T-helper 2 cell treated with Interferon-gamma antibody and Interleukin-4, amounts not matched to agents 5 μg/mL and 100 μg/mL, for 36 hours (primary cell): ENCODE data around the gene SLC6A7.

ENCODE experiments used
- DNase-seq: peaks from one replicate; pipeline ENCODE4 v3.0.0; 2021; ENCODE audit warnings: low spot score
- H3K27ac Mint-ChIP-seq: one replicate; pipeline ENCODE4 v1.8.0; 2021; ENCODE audit warnings: mild to moderate bottlenecking, mixed read lengths
- H3K27me3 Mint-ChIP-seq: one replicate; pipeline ENCODE4 v1.8.0; 2021; ENCODE audit warnings: low read depth, mixed read lengths
- H3K36me3 Mint-ChIP-seq: one replicate; pipeline ENCODE4 v1.8.0; 2021; ENCODE audit warnings: low read depth, mixed read lengths
- H3K4me1 Mint-ChIP-seq: one replicate; pipeline ENCODE4 v1.8.0; 2021; ENCODE audit warnings: low read depth, mixed read lengths
- H3K4me3 Mint-ChIP-seq: one replicate; pipeline ENCODE4 v1.8.0; 2022; ENCODE audit warnings: mild to moderate bottlenecking, moderate library complexity, mixed read lengths
- H3K9me3 Mint-ChIP-seq: one replicate; pipeline ENCODE4 v1.8.0; 2021; ENCODE audit warnings: mixed read lengths

The SLC6A7 gene

GRCh38 chr5:150184990-150185912 lies 4.6 kb upstream of the SLC6A7 start:
- H3K4me1 Mint-ChIP-seq, result no peaks in the 10 kb centered on the region
- H3K9me3 Mint-ChIP-seq, result no peaks in the 10 kb centered on the region
- no peak for DNase-seq
- H3K4me3 Mint-ChIP-seq, result no peak overlapping the region
- no peaks in the 10 kb centered on the region for H3K36me3 Mint-ChIP-seq
- no peak overlapping the region for H3K27ac Mint-ChIP-seq
- H3K27me3 Mint-ChIP-seq, result peaks cover 24% of the 10 kb centered on the region

- peaks cover 31% of the 10 kb centered on the region for H3K27me3 Mint-ChIP-seq
- no peaks in the 10 kb centered on the region for H3K4me1 Mint-ChIP-seq
- no peak for DNase-seq
- H3K36me3 Mint-ChIP-seq, result no peaks in the 10 kb centered on the region
- no peak overlapping the region for H3K4me3 Mint-ChIP-seq
- no peak overlapping the region for H3K27ac Mint-ChIP-seq
- H3K9me3 Mint-ChIP-seq, result no peaks in the 10 kb centered on the region
Measured at GRCh38 chr5:150186137-150186536, 3.7 kb upstream of the SLC6A7 start.

GRCh38 chr5:150186897-150187296 lies 3.0 kb upstream of the SLC6A7 start:
- Mint-ChIP-seq H3K4me1 (no peaks in the 10 kb centered on the region), H3K9me3 (no peaks in the 10 kb centered on the region), H3K27me3 (peaks cover 36% of the 10 kb centered on the region), H3K4me3 (no peak overlapping the region), H3K36me3 (no peaks in the 10 kb centered on the region), H3K27ac (no peak overlapping the region)
- no peak for DNase-seq

- Mint-ChIP-seq H3K9me3 (no peaks in the 10 kb centered on the region), H3K27me3 (peaks cover 34% of the 10 kb centered on the region), H3K27ac (no peak overlapping the region), H3K4me3 (no peak overlapping the region), H3K36me3 (no peaks in the 10 kb centered on the region), H3K4me1 (no peaks in the 10 kb centered on the region)
- no peak for DNase-seq
Measured at GRCh38 chr5:150188146-150188842, 1.6 kb upstream of the SLC6A7 start.

GRCh38 chr5:150189326-150189725 lies 536 bp upstream of the SLC6A7 start:
- DNase-seq, result no peak
- Mint-ChIP-seq H3K36me3 (no peaks in the 10 kb centered on the region), H3K4me3 (no peak overlapping the region), H3K27me3 (peaks cover 34% of the 10 kb centered on the region), H3K4me1 (no peaks in the 10 kb centered on the region), H3K27ac (no peak overlapping the region), H3K9me3 (no peaks in the 10 kb centered on the region)

GRCh38 chr5:150190503-150190979 lies 679 bp downstream of the SLC6A7 start:
- Mint-ChIP-seq H3K36me3 (no peaks in the 10 kb centered on the region), H3K27me3 (peaks cover 34% of the 10 kb centered on the region), H3K27ac (no peak overlapping the region), H3K4me1 (no peaks in the 10 kb centered on the region), H3K4me3 (no peak overlapping the region), H3K9me3 (no peaks in the 10 kb centered on the region)
- DNase-seq, result no peak

GRCh38 chr5:150190987-150191386 lies 1.1 kb downstream of the SLC6A7 start:
- Mint-ChIP-seq H3K36me3 (no peaks in the 10 kb centered on the region), H3K4me1 (no peaks in the 10 kb centered on the region), H3K9me3 (no peaks in the 10 kb centered on the region), H3K27ac (no peak overlapping the region), H3K4me3 (no peak overlapping the region), H3K27me3 (peaks cover 34% of the 10 kb centered on the region)
- DNase-seq, result no peak

GRCh38 chr5:150192462-150192861 lies 2.6 kb downstream of the SLC6A7 start:
- Mint-ChIP-seq H3K9me3 (no peaks in the 10 kb centered on the region), H3K27me3 (peaks cover 27% of the 10 kb centered on the region), H3K27ac (no peak overlapping the region), H3K4me3 (no peak overlapping the region), H3K36me3 (no peaks in the 10 kb centered on the region), H3K4me1 (no peaks in the 10 kb centered on the region)
- DNase-seq, result no peak

GRCh38 chr5:150195736-150196485 lies 6.0 kb downstream of the SLC6A7 start:
- Mint-ChIP-seq H3K36me3 (no peaks in the 10 kb centered on the region), H3K4me1 (no peaks in the 10 kb centered on the region), H3K4me3 (no peak overlapping the region), H3K27ac (no peak overlapping the region), H3K27me3 (peaks cover 8% of the 10 kb centered on the region), H3K9me3 (no peaks in the 10 kb centered on the region)
- DNase-seq, result no peak

- H3K4me3 Mint-ChIP-seq, result no peak overlapping the region
- peaks cover 2% of the 10 kb centered on the region for H3K27me3 Mint-ChIP-seq
- H3K36me3 Mint-ChIP-seq, result no peaks in the 10 kb centered on the region
- no peak for DNase-seq
- H3K9me3 Mint-ChIP-seq, result no peaks in the 10 kb centered on the region
- no peak overlapping the region for H3K27ac Mint-ChIP-seq
- no peaks in the 10 kb centered on the region for H3K4me1 Mint-ChIP-seq
Measured at GRCh38 chr5:150196514-150196913, 6.7 kb downstream of the SLC6A7 start.

GRCh38 chr5:150196986-150197385 lies 7.1 kb downstream of the SLC6A7 start:
- no peaks in the 10 kb centered on the region for H3K27me3 Mint-ChIP-seq
- no peaks in the 10 kb centered on the region for H3K9me3 Mint-ChIP-seq
- H3K27ac Mint-ChIP-seq, result no peak overlapping the region
- no peaks in the 10 kb centered on the region for H3K4me1 Mint-ChIP-seq
- no peaks in the 10 kb centered on the region for H3K36me3 Mint-ChIP-seq
- no peak overlapping the region for H3K4me3 Mint-ChIP-seq
- no peak for DNase-seq

- Mint-ChIP-seq H3K27me3 (no peaks in the 10 kb centered on the region), H3K27ac (no peak overlapping the region), H3K4me3 (no peak overlapping the region), H3K4me1 (no peaks in the 10 kb centered on the region), H3K36me3 (no peaks in the 10 kb centered on the region), H3K9me3 (no peaks in the 10 kb centered on the region)
- no peak for DNase-seq
Measured at GRCh38 chr5:150197476-150197875, 7.6 kb downstream of the SLC6A7 start.

- no peak for DNase-seq
- Mint-ChIP-seq H3K27me3 (peaks cover 3% of the 10 kb centered on the region), H3K9me3 (no peaks in the 10 kb centered on the region), H3K27ac (no peak overlapping the region), H3K4me3 (no peak overlapping the region), H3K36me3 (no peaks in the 10 kb centered on the region), H3K4me1 (no peaks in the 10 kb centered on the region)
Measured at GRCh38 chr5:150202501-150202900, 12.6 kb downstream of the SLC6A7 start.
